ENCODE measurements around the gene FEM1C.

DNA sequence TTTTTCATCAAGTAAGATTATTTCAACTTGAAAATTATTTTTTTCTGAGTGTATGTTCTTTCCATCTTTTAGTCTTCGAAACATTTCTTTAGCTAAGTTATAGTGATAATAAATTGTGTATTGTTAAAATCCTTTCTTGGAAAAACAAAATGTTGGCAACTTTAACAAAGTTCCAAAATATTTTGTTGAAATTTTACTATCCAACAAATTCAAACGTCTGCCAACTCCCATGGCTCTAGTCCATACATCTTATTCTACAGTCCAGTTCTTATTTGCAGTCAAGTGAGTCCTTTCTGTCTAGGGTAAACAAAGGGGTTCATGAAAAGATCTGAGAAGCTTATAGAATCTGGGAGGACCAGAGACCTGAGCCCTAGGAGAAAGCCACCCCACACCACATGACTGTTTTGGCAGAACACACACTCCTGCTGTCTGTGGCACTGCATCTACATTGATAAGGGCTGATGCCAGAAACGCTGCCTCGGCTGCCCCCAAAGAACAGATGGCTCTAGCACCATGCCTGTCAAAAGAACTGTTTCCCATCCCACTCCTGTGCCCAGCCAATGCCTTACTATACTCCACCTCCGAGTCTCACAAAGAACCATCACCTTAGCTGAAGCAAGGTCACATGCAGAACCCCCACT, 47.5 kb downstream of the FEM1C start:
- TF ChIP-seq, protein P1, sequence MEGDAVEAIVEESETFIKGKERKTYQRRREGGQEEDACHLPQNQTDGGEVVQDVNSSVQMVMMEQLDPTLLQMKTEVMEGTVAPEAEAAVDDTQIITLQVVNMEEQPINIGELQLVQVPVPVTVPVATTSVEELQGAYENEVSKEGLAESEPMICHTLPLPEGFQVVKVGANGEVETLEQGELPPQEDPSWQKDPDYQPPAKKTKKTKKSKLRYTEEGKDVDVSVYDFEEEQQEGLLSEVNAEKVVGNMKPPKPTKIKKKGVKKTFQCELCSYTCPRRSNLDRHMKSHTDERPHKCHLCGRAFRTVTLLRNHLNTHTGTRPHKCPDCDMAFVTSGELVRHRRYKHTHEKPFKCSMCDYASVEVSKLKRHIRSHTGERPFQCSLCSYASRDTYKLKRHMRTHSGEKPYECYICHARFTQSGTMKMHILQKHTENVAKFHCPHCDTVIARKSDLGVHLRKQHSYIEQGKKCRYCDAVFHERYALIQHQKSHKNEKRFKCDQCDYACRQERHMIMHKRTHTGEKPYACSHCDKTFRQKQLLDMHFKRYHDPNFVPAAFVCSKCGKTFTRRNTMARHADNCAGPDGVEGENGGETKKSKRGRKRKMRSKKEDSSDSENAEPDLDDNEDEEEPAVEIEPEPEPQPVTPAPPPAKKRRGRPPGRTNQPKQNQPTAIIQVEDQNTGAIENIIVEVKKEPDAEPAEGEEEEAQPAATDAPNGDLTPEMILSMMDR (IDR thresholded peaks at IDR 0.05), result no peak
- no peak for TF ChIP-seq POLR2A (IDR thresholded peaks at IDR 0.05)
